ENCODE measurements around the gene NTN4.
"Not testable (repeated sequence)": the region's sequence is repeated elsewhere in the genome, so short reads cannot be mapped to it uniquely, and the experiment has no call there.

The NTN4 gene

DNA sequence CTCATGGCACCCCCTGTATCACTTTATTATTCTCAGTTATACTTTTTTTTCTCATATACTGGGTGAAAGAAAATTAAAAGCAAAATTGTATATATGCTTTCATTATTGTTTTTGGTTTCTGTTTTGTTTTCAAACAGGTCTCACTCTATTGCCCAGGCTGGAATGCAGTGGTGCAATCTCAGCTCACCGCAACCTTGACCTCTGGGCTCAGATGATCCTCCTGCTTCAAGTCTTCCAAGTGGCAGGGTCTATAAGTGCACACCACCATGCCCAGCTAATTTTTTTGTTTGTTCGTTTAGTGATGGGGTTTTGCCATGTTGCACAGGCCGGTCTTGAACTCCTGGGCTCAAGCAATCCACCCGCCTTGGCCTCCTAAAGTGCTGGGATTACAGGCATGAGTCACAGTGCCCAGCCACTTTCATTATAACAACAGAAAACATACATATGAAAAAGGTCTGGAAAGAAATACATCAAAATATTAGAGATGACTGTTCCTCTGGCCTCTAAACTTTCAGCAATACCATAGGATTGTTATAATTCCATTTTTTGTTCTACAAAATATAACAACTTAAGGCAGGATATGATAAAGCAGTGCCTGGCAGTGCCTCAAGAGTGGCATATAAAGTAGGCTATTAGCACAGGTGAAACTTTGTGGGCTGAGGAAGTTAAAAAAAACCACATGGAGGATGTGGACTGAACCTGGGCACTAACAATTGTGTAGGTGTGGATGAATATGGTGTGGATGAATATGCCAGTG lies 5.8 kb upstream of the NTN4 start:
- no peak for DNase-seq

DNA sequence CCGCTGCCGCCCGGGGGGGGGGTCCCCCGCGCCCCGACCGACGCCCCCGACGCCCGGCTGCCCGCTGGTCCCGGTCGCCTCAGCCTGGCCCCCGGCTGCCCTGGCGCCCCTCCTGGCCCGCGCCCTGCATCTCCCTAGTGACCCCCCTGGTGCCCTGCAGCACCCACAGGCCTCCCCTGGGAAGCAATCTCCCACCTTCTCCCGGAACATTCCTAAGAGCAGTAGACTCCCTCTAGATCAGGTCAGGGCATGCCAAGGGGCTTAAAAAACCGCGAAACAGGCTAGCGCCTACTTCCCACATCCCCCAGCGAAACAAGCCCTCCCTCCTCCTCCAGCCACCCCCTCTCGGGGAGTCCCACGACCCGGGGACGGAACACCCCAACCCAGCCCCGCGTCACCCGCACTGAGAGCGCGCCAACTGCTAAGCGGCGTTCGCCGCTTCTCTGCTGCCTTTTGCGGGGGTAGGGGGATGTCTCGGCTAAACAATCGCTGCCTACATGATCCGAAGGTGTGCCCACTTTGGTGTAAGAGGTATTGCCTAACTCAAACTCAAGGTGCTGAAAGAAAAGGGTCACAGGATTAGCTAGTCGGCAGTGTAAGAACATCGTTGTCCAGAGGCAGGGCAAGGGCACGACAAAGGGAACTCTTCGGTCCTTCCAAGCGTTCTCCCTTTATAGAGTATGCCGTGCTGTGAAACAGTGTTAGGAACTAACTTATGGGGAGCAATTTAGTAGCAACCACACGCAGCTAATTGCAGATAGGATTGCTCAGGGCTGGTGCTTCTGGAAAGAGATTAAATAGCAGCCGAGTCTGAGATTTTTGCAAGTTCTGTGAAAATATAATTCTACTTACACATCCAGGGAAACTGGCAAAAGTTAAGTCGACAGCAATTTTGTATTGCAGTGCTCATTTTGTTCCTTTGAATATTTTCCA lies 619 bp upstream of the NTN4 start:
- DNase-seq = no peak

DNA sequence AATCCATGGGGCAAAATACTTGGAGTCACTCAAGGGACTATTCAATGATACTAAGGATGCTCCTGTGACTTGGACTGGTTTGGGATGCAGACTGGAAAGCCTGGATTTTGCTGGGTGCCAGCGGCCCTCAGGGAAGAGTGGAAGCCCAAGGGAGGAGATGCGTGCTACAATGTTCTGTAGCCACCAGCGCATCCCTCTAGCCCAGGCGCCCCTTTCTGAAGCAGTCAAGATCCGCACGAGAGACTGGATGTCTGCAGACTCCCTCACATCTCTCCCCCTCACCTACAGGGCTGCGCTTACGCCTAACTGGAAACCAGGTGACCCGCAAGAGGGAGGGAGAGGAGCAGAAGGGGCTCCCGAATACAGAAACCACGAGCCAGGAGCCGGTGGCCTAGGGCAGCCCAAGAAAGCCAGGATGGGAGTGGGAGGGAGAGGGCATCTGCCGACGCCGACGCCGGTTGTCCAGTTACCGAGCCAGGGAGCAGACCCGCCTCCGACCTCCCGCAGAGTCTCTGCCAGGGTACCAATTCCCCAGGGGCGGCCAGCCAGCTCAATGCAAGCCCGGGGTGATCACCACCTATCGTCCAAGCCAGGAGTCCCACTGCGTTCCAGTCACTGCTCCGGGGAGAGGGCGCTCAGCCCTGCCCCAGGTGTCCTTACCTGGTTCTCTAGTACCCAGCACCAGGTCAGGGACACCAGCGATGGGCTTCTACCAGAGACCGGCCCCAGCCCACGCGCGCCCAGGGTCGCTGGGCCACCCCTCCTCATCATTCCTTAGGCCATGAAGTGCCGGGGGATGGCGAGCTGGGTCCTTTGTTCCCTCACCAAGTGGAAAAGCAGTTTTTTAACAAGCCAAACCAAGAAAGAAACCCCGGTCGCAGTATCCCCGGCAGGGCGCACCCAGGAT lies 1.2 kb downstream of the NTN4 start:
- DNase-seq = peak; percentile 67

DNA sequence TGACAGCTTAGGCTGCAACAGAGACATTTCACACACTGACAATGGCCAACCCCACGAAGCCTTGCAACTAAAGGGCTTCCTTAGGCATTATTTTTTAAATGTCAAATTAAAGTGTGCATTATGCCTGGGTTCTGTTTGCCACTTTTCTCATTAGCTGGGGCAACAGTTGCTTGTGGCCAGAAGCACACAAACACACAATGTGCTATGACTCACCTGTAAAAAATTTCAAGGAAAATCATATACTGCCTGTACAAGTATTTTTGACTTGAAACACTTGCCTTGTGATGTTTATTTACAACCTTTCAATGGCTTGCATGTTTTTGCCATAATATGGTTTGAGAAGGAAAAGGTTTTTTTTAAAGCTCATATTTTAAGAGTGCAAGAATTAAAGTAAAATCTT lies 1.9 kb downstream of the NTN4 start:
- no peak for DNase-seq

DNA sequence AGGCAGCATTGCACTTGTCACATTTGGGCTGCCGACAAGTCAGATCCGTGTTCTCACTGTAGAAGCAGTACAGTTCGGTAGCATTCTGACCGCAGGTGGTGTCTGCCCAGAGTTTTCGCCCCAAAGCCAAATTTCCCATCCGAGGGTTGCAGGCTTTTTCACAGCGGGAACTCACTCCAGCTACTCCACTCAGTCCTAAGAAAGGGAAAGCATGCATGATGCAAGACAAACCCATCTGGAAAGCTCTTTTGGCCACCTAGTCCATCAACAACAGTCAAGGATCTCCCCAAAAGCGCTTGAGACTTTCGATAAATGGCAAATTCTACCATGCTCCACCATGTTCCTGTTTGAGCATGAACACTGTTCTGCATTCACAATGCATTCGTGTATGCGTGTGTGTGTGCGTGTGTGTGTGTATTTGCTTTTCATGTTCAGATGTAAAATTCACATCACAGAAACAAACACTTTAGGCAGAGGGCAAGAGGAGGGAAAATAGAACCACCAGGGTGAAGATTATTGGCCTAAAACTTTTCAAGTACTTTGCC lies 3.2 kb downstream of the NTN4 start:
- no peak for DNase-seq

DNA sequence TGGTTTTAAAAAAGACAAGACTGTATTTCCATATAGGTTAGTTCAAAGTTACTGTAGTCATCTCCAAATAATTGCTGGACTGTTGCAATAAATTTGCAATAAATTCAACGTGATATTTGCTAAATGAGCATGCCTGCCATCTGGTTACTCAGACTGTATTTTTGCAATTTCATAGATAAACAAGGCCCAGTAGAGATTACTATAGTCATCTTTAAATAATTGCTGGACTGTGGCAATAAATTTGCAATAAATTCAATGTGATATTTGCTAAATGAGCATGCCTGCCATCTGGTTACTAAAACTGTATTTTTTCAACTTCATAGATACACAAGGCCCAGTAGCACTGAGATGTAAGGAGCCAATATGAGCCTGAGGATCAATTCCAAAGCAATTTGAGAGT lies 5.6 kb downstream of the NTN4 start:
- no peak for DNase-seq

DNA sequence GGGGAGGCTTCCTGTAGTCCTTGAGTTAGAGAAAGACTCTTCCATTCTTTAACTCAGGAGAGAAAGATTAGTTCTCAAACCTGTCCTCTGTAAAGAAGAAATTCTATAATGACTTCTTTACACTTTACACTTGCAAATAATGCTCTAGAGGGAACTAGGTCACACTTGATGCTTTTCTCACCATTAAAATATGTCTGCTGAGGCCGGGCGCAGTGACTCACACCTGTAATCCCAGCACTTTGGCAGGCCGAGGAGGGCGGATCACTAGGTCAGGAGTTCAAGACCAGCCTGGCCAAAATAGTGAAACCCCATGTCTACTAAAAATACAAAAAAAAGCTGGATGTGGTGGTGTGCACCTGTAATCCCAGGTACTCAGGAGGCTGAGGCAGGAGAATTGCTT lies 6.3 kb downstream of the NTN4 start:
- no peak for DNase-seq

DNA sequence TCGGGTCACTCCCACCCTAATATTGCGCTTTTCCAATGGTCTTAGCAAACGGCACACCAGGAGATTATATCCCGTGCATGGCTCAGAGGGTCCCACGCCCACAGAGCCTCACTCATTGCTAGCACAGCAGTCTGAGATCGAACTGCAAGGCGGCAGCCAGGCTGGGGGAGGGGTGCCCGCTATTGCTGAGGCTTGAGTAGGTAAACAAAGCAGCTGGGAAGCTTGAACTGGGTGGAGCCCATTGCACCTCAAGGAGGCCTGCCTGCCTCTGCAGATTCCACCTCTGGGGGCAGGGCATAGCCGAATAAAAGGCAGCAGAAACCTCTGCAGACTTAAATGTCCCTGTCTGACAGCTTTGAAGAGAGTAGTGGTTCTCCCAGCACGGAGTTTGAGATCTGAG lies 15.1 kb downstream of the NTN4 start:
- not testable (repeated sequence) for DNase-seq

DNA sequence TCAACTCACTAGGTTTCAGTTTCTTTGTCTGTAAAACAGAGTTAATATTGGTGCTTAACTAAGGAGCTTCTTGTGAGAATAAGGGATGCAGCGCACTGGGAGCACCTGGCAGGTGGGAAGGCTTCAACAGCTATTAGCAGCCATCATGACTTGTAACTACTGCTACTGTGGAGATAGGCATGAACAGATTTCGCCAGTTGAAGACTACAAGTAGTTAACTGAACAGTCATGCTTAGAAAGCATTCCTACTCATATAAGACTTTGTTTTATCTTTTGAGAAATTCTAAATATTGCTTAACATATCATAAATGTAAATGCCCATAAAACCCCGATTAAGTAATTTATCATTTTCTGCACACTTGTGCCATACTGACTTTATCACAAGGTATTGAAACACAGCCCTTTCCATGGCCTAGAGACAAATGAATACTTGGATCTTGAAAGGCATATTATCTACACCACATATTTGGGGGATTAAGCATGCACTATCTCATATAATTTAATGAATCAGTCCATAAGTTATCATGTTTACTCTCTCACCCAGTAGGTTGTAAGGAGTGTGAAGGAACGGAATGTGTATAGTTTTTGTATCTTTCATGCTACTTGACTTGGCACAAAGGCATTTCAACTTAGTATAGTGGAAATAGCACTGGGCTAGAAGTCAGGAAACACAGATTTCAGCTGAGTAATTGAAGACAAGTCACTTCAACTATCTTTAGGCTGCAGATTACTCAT lies 16.1 kb downstream of the NTN4 start:
- no peak for DNase-seq

DNA sequence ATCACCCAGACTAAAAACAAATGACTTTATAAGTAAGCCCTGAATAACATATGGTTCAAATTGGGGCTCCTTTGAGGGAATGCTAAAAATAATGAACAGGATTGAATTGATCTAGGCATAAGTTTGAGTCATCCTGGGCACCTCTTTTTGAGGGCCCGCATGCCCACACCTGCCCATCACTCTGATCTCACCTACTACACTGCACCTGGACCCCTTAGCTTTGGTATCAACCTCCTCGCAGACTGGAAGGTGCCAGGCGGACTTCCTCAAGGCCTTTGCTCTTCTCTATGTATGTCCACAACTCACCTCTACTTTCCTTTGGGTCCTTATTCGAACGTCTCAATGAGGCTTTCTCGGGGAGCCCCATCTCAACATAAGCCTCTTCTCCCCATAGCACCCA lies 17.2 kb downstream of the NTN4 start:
- no peak for DNase-seq

DNA sequence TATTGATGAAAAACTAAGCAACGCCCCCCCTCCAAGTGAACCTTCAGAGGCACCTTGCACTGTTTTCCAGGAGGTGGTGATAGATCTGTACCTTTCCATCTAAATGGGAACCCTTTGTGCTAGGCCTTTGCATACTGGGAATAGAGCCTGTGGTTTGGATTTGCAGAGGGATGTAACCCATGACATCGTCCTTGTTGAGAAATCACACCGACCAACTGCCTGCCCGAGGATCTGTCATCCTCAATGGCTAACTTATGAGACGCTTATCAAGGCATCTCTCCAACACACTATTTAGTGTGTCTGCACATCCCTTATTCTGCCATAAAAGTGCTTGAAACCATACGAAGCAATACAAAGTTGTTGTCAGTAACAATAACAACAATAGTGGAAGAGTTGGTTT lies 22.9 kb downstream of the NTN4 start:
- DNase-seq = no peak

DNA sequence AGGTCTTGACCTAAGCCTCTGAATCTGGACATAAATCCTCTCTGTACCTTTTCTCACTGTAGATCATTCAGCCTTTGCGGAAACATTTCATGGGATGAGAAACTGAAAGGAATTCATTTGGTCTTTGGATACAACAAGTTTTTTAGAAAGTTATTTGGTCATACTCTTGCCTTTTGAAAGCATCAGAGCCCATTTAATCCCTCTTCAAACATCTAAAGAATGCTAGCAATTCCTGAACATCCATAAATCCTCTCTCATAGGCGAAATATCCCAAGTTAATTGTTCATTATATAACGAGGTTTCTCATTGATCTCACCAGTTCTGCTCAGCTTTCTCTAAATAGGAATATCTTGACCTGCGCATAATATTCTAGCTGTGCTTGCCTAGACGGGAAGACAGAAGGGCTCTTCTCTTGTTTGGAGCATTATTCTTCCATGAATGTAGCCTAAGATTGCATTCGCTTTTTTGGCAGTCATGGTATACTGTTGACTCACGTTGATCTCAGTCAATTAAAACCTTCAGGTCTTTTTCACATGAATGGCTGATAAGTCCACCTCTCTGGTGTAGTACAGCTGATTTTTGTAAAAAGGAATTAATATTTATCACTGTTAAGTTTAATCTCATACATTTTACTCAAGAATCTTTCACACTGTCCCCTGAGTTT lies 24.1 kb downstream of the NTN4 start:
- no peak for DNase-seq

DNA sequence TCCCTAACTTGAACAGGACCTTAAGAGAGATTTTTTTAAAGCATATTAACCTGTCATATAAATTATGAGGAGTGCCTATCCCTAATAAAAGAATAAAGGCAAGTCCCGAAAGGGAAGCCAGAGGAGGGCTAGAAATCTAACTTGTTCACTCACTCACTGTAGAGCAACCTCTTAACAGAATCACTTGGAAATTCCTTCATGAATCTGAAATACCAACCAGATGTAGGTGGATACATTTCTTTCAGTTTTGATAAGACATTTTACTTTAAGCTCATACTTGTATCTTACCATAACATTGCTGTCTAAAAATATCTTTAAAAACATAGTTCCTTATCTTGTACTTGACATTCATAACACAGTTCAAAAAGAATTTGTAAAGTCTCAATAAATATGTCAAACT lies 25.7 kb downstream of the NTN4 start:
- DNase-seq = no peak

DNA sequence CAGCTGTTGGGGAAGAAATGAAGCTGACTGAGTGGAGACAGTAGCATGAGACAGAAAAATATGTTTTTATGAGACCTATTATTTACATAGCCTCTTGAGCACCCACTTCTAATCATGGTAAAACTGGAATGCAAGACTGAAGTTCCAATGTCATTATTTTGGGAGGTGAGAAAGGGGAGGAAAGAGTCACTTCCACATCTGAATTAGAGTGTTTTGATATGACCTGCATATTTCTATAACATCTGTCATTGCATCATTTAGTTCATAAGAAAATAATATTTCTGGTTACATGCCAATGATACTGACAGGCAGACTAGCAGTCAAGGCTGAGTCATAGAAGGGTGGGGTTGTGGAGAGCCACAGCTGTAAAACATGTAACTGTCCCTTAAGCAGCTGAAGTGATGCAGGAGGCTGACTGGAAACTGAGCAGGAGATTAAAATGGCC lies 26.7 kb downstream of the NTN4 start:
- no peak for DNase-seq

DNA sequence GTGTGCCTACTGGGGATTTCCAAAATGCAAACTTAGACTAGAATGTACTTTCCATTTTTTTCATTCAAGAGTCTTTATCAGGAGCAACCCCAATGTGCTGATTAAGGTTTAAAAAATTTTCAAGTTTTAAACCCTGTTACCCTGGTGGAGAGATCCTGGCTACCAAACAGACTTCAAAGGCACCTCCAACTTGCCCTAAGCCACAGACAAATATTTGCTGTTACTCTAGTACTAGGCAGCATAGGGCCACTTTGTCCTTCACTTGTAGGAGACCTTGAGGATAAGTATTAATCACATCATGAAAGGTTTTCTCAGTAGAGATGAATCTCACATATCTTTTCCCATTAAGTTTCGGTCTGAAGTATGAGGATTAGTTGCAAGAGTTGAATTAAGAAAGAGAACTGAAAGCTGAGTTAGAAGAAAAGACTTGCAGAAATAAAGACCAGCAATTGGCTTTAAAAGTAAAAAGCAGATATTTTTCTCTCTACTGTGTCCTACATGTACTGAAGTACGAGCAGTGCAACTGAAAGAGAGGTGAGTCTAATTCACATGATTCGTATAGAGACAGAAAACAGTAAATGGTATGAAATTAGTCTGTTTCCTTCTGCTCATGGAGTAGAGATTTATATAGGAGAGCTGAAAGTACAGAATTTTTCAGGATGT lies 28.3 kb downstream of the NTN4 start:
- no peak for DNase-seq

DNA sequence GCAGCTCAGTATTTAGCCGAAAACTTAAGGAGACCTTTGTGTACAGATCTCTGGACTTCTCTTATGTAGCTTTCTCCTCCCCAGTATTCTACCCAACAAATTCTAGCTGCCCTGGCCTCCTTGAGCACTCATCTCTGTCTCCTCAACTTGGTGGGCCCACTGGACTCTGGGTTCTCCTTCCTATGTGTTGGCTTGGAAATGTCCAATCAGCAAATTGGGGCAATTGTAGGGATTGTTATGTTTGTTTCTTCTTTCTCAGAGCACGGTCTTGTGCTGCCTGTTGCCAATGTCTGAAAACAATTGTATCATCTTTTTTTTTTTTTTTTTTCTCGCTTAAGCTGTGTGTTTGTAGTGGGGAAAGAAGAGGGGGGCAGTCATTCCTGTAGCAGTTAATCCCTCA lies 30.2 kb downstream of the NTN4 start:
- DNase-seq = no peak

DNA sequence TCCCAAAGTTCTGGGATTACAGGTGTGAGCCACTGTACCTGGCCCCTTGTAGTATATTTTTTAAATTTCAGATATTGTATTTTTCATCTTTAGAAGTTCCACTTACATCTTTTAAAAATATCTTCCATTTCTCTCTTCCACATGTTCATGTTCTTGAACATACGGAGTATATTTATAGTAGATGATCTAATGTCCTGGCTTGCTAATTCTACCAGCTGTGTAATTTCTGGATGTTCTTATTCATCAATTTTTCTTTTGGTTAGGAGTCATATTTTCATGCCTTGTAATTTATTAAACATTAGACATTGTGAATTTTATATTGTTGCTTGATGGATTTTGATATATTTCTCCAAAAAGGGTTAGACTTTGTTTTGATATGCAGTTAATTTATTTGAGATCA lies 30.8 kb downstream of the NTN4 start:
- no peak for DNase-seq

DNA sequence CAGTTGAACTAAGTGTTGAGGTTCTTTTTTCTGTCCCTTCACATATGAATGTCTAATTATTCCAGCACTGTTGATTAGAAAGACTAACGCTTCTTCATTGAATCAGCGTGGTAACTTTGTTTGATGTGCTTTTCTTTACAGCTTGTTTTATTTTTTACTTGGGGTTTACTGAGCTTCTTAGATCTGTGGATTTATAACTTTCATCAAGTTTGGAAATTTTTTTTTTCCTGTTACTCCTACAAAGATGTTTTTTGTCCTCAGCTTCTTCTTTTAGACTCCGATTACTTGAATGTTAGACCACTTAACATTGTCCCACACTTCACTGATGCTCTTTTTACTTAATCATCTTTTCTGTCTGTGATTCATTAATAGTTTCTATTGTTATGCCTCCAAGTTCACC lies 31.5 kb downstream of the NTN4 start:
- no peak for DNase-seq

DNA sequence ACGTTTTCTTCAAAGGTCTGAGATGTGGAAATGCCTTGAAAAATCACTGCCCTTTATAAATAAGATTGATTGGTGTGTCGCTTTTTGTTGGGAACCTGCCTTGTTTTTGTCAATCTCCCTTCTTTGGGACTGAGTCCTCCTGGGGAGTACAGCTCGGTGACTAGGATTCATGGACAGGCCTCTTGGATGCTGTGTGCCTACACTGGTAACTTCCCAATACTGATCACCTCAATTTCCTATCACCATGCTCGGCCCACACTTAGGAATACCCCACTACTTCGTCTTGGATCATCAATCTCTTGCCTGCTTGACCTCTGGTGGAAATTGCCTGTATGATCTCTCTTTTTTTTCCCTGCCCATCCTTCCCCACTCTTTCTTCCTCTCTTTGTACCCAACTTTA lies 34.2 kb downstream of the NTN4 start:
- DNase-seq = no peak

DNA sequence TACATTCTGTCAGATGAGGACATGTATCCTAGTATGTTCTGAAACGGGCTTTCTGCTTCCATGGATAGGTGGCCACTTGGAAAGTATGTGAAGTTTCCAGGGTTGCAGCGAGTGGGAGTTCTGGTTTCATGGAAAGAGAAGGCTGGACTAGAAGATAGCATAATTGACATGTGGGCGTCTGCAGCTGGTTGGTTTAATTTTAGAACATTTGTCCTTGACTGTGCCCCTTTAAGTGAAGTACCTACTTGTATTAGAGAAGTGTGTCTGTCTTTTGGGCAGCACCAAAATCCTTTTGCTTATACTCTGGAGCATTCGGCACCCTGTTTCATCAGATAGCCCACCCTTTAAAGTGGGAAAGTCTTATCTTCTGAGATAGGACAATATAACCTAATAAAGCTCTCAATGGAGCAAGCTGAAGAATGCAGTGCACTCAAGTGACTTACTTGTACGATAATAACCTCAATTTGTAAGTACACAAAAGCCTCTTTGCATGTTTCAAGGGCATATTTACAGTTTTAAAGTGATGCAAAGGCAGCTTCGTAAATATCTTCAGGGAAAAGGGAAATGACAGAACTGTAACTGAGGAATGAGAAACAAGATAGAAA lies 35.2 kb downstream of the NTN4 start:
- DNase-seq = no peak

DNA sequence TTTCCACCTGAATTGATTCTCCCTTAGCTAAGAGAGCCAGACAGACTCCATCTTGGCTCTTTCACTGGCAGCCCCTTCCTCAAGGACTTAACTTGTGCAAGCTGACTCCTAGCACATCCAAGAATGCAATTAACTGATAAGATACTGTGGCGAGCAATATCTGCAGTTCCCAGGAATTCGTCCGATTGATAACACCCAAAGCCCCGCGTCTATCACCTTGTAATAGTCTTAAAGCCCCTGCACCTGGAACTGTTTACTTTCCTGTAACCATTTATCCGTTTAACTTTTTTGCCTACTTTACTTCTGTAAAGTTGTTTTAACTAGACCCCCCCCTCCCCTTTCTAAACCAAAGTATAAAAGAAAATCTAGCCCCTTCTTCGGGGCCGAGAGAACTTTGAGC lies 44.5 kb downstream of the NTN4 start:
- DNase-seq = not testable (repeated sequence)

Measured in COR-L47 (cell line).